ENCODE results near the gene FLOT2.
"Not testable (repeated sequence)": the region's sequence is repeated elsewhere in the genome, so short reads cannot be mapped to it uniquely, and the experiment has no call there.

The FLOT2 gene

GRCh38 chr17:28896491-28896883 lies 1.0 kb downstream of the FLOT2 start:
- no peak for DNase-seq (ENCODE audit: low read depth in 2 of 2)

- no peak for DNase-seq (ENCODE audit: low read depth in 2 of 2)
These were observed 1.6 kb downstream of the FLOT2 start for GRCh38 chr17:28895794-28896447.

GRCh38 chr17:28893248-28894183 lies 4.0 kb downstream of the FLOT2 start:
- not testable (repeated sequence) for DNase-seq (ENCODE audit: low read depth in 2 of 2)

- no peak for DNase-seq (ENCODE audit: low read depth in 2 of 2)
These were observed 5.5 kb downstream of the FLOT2 start for GRCh38 chr17:28892024-28892423.

GRCh38 chr17:28891201-28891600 lies 6.3 kb downstream of the FLOT2 start:
- DNase-seq (ENCODE audit: low read depth in 2 of 2), result no peak

- DNase-seq (ENCODE audit: low read depth in 2 of 2), result no peak
These were observed 7.5 kb downstream of the FLOT2 start for GRCh38 chr17:28889996-28890395.

- no peak for DNase-seq (ENCODE audit: low read depth in 2 of 2)
These were observed 8.7 kb downstream of the FLOT2 start for GRCh38 chr17:28888832-28889231.

GRCh38 chr17:28887871-28888471 lies 9.6 kb downstream of the FLOT2 start:
- DNase-seq (ENCODE audit: low read depth in 2 of 2), result no peak

- no peak for DNase-seq (ENCODE audit: low read depth in 2 of 2)
These were observed 11.6 kb downstream of the FLOT2 start for GRCh38 chr17:28885951-28886350.

GRCh38 chr17:28885363-28885762 lies 12.2 kb downstream of the FLOT2 start:
- no peak for DNase-seq (ENCODE audit: low read depth in 2 of 2)

GRCh38 chr17:28883967-28884702 lies 13.4 kb downstream of the FLOT2 start:
- no peak for DNase-seq (ENCODE audit: low read depth in 2 of 2)

GRCh38 chr17:28882154-28882895 lies 15.2 kb downstream of the FLOT2 start:
- no peak for DNase-seq (ENCODE audit: low read depth in 2 of 2)

GRCh38 chr17:28881533-28882056 lies 15.9 kb downstream of the FLOT2 start:
- no peak for DNase-seq (ENCODE audit: low read depth in 2 of 2)

- DNase-seq (ENCODE audit: low read depth in 2 of 2), result no peak
These were observed 17.0 kb downstream of the FLOT2 start for GRCh38 chr17:28880572-28880945.

- DNase-seq (ENCODE audit: low read depth in 2 of 2), result no peak
These were observed 17.5 kb downstream of the FLOT2 start for GRCh38 chr17:28879886-28880571.

- DNase-seq (ENCODE audit: low read depth in 2 of 2), result no peak
These were observed 18.6 kb downstream of the FLOT2 start for GRCh38 chr17:28878981-28879380.

- no peak for DNase-seq (ENCODE audit: low read depth in 2 of 2)
These were observed 19.2 kb downstream of the FLOT2 start for GRCh38 chr17:28878158-28878910.

- DNase-seq (ENCODE audit: low read depth in 2 of 2), result not testable (repeated sequence)
These were observed 20.3 kb downstream of the FLOT2 start for GRCh38 chr17:28877150-28877711.

- no peak for DNase-seq (ENCODE audit: low read depth in 2 of 2)
These were observed 21.5 kb downstream of the FLOT2 start for GRCh38 chr17:28875848-28876550.

Data from stimulated activated CD4-positive, alpha-beta T cell treated with anti-CD3 and anti-CD28 coated beads, Interleukin-12 subunit alpha, Interleukin-12 subunit beta, amount 100 ng/mL, for 24 hours (primary cell).